IPS-18a (cell line): Measurements from ENCODE around the gene IRF4.

ENCODE experiments used
- H3K27ac ChIP-seq: one replicate; pipeline ENCODE4 v1.5.1; 2013; ENCODE audit warnings: low read length
- H3K27me3 ChIP-seq: one replicate; pipeline ENCODE4 v1.6.1; 2013; ENCODE audit warnings: mild to moderate bottlenecking, low read length; ENCODE audit not compliant: control insufficient read depth, insufficient read depth
- H3K36me3 ChIP-seq: one replicate; pipeline ENCODE4 v1.6.1; 2013; ENCODE audit warnings: low read depth, low read length; ENCODE audit not compliant: control insufficient read depth
- H3K4me1 ChIP-seq: one replicate; pipeline ENCODE4 v1.6.1; 2013; ENCODE audit warnings: low read depth, low read length; ENCODE audit not compliant: control insufficient read depth
- H3K4me3 ChIP-seq: one replicate; pipeline ENCODE4 v1.5.1; 2013; ENCODE audit warnings: low read length
- H3K9ac ChIP-seq: one replicate; pipeline ENCODE4 v1.6.1; 2013; ENCODE audit warnings: mild to moderate bottlenecking, low read length, moderate library complexity
- H3K9me3 ChIP-seq: one replicate; pipeline ENCODE4 v1.6.1; 2013; ENCODE audit warnings: low read depth, low read length; ENCODE audit not compliant: control insufficient read depth

IRF4 gene

DNA sequence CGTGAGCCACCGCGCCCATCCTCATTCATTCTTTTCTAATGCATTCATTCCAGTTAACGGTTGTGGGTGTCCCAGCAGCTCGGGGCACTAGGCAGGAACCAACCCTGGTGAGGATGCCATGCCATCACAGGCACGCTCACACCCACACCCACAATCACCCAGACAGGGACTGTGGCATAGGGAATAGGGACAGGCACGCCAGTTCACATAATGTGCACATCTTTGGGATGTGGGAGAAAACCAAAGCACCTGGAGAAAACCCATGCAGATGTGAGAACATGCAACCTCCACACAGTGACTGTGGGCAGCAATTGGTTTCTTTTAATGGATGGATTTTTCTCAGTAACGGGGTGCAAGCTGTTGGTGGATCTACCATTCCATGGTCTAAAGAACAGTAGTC is 64.3 kb downstream of the IRF4 start:
- Histone ChIP-seq H3K4me3 (no peak overlapping the region), H3K9ac (no peak overlapping the region), H3K4me1 (peaks cover 10% of the 10 kb centered on the region), H3K9me3 (no peaks in the 10 kb centered on the region), H3K36me3 (no peaks in the 10 kb centered on the region), H3K27ac (no peak overlapping the region), H3K27me3 (no peaks in the 10 kb centered on the region)

- Histone ChIP-seq H3K9ac (no peak overlapping the region), H3K4me1 (peaks cover 10% of the 10 kb centered on the region), H3K27me3 (no peaks in the 10 kb centered on the region), H3K4me3 (no peak overlapping the region), H3K27ac (no peak overlapping the region), H3K9me3 (no peaks in the 10 kb centered on the region), H3K36me3 (no peaks in the 10 kb centered on the region)
Observed at GRCh38 chr6:456358-456867, 64.9 kb downstream of the IRF4 start.

DNA sequence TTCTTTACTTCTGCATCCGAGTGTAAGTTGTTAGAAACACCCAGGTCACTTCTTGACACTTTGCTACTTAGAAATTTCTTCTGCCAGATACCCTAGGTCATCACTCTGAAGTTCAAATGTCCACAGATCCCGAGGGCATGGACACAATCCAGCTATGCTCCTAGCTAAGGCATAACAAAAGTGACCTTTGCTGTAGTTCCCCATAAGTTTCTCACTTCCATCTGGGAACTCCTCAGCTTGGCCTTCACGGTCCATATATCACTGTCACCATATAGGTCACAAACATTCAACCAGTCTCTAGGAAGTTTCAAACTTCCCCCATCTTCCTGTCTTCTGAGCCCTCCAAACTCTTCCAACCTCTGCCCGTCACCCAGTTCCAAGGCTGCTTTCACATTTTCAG is 65.3 kb downstream of the IRF4 start:
- Histone ChIP-seq H3K27ac (no peak overlapping the region), H3K36me3 (no peaks in the 10 kb centered on the region), H3K4me3 (no peak overlapping the region), H3K9ac (no peak overlapping the region), H3K9me3 (no peaks in the 10 kb centered on the region), H3K4me1 (peaks cover 10% of the 10 kb centered on the region), H3K27me3 (no peaks in the 10 kb centered on the region)
